Activated CD4-positive, CD25-positive, alpha-beta regulatory T cell treated with anti-CD3 and anti-CD28 coated beads, Interleukin-2, amount 50 U/mL, for 72 hours (primary cell): ENCODE measurements around the gene GGTLC2.

Experiments
- DNase-seq: peaks from one replicate; pipeline ENCODE4 v3.0.0; 2021

Gene GGTLC2

GRCh38 chr22:22692707-22693530, 48.5 kb downstream of the GGTLC2 start:
- peak; percentile 73 for DNase-seq

GRCh38 chr22:22693531-22693884, 49.1 kb downstream of the GGTLC2 start:
- no peak for DNase-seq

- no peak for DNase-seq
Measured at GRCh38 chr22:22694106-22694505, 49.7 kb downstream of the GGTLC2 start.

- DNase-seq = no peak
Measured at GRCh38 chr22:22696104-22696503, 51.7 kb downstream of the GGTLC2 start.
